Measurements from ENCODE around the gene RBM10.
"Not testable (repeated sequence)": the region's sequence is repeated elsewhere in the genome, so short reads cannot be mapped to it uniquely, and the experiment has no call there.

RBM10 gene, protein sequence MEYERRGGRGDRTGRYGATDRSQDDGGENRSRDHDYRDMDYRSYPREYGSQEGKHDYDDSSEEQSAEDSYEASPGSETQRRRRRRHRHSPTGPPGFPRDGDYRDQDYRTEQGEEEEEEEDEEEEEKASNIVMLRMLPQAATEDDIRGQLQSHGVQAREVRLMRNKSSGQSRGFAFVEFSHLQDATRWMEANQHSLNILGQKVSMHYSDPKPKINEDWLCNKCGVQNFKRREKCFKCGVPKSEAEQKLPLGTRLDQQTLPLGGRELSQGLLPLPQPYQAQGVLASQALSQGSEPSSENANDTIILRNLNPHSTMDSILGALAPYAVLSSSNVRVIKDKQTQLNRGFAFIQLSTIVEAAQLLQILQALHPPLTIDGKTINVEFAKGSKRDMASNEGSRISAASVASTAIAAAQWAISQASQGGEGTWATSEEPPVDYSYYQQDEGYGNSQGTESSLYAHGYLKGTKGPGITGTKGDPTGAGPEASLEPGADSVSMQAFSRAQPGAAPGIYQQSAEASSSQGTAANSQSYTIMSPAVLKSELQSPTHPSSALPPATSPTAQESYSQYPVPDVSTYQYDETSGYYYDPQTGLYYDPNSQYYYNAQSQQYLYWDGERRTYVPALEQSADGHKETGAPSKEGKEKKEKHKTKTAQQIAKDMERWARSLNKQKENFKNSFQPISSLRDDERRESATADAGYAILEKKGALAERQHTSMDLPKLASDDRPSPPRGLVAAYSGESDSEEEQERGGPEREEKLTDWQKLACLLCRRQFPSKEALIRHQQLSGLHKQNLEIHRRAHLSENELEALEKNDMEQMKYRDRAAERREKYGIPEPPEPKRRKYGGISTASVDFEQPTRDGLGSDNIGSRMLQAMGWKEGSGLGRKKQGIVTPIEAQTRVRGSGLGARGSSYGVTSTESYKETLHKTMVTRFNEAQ

DNA sequence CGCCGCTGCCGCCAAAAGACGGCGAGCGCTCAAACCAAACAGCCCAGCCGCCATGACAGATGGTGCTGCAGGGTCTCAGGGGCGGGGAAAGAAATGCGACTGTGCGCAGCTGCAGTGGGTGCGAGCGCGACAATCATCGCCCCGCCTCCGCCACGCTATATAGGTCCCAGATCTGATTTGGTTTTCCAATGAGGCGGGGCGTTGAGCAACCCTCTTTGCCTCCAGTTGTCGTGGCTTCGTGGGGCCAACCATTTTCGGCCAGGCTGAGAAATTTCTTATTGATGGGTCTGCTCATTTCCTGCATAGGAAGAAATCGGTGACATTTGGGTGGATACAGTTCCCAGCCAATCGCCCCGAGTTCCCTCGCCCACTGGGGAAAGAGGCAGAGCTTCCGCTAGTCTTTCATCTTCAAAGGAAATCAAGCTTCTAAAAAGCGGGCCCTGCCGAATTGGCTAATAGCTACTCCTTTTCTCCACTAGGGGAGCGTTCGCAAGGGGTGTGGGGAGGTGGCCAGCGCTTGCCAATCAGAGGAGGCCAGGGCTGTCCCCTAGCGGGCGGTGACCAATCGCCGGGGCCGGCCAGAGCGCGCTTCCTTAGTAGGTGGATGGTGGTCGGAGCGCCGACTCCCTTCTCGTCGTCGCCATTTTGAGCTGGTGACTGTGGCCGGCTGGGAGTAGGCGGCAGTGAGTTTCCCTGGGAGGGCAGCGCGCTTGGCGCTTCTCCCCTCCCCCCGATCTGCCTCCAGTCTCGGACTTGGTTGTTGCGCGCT lies at the start of gene RBM10, which contains the start of gene NDUFB11:
TSS of gene RBM10 (plus strand) at position 596 of the 769 bp plus-strand sequence. CDS start 2,261 bp downstream, outside the sequence.
TSS of gene NDUFB11 (minus strand) at position 77 of the 769 bp plus-strand sequence. CDS start at position 54, 23 bp downstream.
- DNase-seq (peak; percentile 87), ATAC-seq (peak; percentile 95)

DNA sequence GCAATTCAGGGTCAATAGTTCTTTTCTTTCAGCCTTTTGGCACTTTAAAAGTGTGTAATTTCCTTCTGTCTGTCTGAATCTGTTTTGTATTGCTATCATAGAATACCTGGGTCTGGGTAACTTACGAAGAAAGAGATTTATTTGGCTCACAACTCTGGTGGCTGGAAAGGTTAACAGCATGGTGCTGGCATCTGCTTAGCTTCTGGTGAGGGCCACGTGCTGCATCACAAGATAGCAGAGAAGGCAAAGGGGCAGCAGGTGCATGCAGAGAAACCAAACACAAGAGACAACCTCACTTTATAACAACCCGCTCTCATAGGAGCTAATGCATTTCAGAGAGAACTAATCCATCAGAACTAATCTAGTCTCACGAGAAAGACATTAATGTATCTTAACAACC lies 48.0 kb upstream of the RBM10 start:
- no peak for DNase-seq
- no peak for ATAC-seq

DNA sequence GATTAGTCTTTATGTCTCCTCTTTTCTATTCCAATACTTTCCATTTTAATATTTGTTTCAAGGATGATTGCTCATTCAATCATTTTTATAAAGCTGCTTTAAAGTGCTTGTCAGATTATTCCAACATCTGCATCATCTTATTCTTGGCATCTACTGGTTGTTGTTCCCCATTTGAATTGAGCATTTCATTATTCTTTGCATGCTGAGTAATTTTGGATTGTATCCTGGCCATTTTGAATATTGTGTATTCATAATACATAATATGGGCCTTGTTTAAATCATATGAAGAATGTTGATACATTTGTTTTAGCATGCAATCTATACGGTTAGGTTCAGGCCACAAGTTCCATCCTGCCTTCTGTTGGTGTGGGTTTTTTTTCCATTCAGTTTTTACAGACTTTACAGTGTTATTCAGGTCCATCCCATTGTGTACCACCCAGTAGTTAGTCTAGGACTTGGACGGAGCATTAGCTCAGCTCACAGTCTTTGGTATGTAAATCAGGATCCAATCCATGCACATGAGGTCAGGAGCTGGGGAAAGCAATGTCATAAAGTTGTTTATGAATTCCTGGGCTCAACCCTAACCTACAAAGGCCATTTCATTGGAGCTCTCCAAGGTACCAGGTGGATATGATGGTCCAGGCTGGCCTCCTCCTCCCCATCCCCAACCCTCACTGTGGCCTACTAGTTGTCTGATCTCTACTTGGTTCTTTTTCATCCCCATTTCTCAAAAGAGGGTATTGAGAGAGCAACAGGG lies 46.5 kb upstream of the RBM10 start:
- DNase-seq, result no peak

DNA sequence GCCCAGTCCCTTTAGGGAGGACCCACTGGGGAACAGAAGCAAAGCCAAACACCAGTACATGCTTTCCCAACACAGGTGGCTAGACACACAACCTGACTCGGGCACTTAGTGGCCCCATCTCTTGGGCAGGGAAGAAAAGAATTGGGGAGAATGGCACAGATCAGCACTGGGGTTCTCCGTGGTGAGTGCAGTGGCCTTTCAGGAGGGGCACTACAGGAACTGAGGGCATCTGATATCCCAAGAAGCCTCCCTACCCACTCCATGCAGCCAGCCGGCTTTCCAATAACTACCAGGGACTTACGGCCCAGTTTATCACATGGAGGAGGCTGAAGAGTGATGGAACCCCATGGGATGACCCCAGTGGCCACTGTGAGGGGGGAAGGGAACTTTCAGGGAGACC lies 43.8 kb upstream of the RBM10 start:
- no peak for ATAC-seq

More for the DNA sequence above, 46.5 kb upstream of the RBM10 start:
- no peak for ATAC-seq

DNA sequence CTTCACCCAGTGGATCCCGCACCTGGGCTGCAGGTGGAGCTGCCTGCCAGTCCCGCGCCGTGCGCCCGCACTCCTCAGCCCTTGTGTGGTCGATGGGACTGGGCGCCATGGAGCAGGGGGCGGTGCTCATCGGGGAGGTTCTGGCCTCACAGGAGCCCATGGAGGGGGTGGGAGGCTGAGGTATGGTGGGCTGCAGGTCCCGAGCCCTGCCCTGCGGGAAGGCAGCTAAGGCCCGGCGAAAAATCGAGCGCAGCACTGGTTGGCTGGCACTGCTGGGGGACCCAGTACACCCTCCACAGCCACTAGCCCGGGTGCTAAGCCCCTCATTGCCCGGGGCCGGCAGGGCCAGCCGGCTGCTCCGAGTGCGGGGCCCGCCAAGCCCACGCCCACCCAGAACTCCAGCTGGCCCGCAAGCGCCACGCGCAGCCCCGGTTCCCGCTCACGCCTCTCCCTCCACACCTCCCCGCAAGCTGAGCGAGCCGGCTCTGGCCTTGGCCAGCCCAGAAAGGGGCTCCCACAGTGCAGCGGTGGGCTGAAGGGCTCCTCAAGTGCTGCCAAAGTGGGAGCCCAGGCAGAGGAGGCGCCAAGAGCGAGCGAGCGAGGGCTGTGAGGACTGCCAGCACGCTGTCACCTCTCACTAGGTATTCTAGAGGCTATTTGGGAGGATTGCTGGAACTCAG lies 33.9 kb upstream of the RBM10 start:
- not testable (repeated sequence) for ATAC-seq, DNase-seq

More for the DNA sequence above, 43.8 kb upstream of the RBM10 start:
- no peak for DNase-seq

DNA sequence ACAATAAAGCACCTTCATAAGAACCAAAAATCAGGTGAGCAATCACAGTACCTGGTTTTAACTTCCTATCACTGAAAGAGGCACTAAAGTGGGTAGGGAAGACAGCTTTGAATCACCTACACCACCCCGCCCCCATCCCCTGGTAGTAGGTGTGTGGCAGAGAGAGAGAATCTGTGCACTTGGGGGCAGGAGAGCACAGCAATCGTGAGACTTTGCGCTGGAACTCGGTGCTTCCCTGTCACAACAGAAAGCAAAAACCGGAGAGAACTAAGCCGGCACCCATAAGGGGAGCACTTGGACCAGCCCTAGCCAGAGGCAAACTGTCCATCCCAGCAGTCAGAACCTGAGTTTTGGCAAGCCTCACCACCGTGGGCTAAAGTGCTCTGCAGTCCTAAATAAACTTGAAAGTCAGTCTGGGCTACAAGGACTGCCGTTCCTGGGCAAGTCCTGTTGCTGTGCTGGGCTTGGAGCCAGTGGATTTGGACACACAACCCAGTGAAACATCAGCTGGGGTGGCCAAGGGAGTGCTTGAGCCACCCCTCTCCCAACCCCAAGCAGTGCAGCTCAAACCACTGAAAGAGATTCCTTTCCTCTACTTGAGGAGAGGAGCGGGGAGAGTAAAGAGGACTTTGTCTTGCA lies 32.6 kb upstream of the RBM10 start:
- no peak for DNase-seq
- no peak for ATAC-seq

DNA sequence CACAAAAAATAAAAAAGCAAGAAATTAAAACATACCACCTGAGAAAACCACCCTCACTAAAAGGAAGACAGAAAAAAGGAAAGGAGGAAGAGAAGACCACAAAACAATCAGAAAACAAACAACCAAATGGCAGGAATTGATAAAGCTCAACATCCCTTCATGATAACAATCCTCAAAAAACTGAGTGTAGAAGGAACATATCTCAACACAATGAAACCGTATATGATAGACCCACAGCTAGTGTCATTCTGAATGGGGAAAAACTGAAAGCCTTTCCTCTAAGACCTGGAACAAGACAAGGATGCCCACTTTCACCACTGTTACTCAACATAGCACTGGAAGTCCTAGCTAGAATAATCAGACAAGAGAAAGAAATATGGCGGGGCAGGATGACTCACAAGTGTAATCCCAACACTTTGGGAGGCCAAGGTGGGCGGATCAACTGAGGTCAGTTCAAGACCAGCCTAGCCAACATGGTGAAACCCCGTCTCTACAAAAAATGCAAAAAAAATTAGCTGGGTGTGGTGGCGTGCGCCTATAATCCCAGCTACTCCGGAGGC lies 28.4 kb upstream of the RBM10 start:
- DNase-seq, ATAC-seq: not testable (repeated sequence)

DNA sequence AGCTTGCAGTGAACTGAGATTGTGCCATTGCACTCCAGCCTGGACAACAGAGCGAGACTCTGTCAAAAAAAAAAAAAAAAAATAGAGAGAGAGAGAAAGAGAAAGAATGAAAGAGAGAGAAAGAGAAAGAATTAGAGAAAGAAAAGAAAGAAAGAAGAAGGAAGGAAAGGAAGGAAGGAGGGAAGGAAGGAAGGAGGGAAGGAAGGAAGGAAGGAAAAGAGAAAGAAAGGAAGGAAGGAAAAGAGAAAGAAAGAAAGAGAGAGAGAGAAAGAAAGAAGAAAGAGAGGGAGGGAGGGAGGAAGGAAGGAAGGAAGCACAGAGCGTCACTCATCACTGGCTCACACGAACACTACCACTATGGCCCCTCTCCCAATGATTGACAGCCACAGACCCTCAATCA lies 20.6 kb upstream of the RBM10 start:
- DNase-seq, ATAC-seq: not testable (repeated sequence)

DNA sequence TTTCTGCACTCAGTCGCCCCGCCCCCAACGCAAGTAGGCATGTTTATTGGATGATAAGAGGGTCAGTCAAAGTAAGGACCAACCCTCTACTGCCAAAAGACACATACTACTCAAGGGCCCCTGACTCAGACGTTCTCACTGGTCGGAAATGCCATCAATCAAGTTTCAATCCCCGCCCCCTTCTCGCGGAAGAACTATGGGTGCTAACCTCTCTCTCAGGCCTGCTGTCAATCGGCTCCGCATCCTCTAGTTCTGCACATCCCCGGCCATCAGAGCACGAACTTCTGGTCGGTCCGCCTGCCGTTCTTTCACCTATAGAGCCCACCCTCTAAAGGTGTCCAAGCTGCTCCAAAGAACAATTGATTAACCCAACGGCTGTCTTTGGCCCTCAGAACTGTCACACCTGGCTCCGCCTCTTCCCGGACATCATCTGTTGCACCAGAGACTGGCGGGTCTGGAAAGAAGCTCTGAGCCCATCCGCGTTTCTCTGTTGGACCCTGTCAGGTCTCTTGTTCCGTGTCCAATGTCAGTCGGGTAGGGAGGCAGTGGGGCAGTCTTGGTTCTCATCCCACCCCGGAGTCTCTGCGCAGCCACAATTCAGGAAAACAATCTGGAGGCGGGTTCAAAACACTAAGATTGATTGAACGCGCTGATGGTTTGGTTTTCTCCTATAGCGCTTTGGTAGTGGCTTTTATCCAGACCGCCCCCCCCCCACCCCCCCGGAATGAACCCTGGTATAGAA lies 15.7 kb upstream of the RBM10 start:
- DNase-seq (peak; percentile 85), ATAC-seq (peak; percentile 99)

DNA sequence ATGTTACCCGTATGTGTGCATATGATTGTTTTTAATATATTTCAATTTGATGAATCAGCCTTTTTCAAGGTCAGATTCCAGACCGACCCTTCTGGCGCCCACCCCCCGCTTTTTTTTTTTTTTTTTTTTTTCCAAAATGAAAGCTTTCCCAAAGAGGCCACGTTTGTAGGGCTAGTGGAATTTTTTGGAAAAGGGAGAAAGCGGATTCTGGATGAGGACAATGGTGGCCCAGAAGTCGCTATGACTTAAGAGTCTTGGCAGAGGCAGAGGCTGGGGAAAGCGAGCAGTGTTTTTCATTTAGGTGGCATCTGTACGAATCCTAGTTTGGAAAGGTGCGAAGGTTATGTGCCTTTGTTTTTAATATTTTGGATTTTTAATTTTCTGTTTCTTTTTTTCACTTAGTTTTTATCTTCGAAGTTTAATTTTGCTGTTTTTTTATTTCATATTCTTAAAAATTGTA lies 15.1 kb upstream of the RBM10 start:
- DNase-seq (no peak), ATAC-seq (no peak)

DNA sequence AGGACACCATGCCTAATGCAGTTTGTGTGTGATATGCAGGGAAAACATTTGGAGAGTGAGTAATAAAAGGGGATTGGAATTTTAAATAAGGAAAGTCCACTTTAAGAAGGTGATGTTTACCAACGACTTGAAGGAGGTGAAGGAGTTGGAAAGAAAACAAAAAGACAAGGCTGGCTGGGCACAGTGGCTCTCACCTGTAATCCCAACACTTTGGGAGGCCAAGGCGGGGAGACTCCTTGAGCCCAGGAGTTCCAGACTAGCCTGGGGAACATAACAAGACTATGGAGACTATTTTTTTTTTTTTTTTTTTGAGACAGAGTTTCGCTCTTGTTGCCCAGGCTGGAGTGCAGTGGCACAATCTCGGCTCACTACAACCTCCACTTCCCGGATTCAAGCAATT lies 11.5 kb upstream of the RBM10 start:
- ATAC-seq (no peak), DNase-seq (no peak)

DNA sequence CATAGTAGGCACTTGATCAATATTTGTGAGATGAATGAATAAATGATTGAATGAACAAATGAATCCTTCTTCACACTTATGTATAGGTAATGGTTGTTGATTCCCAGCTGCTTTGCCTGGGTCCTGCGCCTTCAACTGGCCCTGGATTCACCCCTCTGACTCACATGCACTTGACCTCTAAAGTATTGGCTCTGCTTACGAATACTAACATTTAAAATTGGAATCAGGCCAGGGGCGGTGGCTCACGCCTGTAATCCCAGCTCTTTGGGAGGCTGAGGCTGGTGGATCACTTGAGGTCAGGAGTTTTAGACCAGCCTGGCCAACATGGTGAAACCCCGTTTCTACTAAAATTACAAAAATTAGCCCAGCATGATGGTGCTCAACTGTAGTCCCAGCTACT lies 9.4 kb upstream of the RBM10 start:
- not testable (repeated sequence) for DNase-seq, ATAC-seq

DNA sequence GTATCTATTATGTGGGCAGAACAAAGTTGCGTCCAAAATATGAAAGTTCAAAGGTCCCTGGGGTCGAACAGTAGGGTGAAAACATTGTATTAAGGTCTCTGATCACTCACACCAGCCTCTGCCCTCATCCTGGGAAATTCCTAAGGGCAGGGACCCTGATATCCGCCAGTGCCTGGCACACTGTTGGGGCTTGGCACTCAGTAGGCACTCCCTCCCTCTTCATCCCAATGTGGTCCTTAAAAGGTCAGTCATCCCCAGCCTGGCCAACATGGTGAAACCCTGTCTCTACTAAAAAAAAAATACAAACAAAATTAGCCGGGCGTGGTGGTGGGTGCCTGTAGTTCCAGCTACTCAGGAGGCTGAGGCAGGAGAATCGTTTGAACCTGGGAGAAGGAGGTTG lies 6.8 kb upstream of the RBM10 start:
- DNase-seq (no peak), ATAC-seq (no peak)

DNA sequence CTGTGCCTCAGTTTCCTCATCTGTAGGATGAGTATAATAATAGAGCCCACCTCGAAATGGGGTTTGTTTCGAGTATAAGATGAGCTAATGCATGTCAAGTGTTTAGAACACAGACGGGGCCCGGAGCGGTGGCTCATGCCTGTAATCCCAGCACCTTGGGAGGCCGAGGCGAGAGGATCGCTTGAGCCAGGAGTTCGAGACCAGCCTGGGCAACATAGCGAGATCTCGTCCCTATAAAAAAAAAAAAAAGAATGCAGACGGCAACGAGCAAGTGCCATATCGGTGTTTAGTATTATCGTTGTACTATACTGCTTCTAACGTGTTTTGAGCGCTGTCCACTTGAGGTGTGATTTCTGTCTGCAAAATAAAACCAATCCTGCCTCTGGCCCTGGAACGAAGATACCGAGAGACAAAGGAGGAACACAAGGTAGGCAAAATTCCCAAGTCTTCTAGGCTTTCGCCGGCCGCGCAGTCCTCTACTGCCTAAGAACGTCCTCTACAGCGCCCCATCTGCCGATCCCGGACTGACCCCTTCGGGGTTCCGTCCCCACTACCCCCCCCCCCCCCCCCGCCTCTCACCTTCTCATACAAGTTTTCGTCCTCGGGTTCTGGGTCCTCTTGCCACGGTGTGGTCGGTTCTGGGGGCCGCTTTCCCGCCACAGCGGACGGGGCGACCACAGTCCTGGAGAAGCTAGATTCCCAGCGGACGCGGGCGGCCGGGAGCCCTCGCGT lies 961 bp upstream of the RBM10 start:
- ATAC-seq (no peak), DNase-seq (peak; percentile 26)

DNA sequence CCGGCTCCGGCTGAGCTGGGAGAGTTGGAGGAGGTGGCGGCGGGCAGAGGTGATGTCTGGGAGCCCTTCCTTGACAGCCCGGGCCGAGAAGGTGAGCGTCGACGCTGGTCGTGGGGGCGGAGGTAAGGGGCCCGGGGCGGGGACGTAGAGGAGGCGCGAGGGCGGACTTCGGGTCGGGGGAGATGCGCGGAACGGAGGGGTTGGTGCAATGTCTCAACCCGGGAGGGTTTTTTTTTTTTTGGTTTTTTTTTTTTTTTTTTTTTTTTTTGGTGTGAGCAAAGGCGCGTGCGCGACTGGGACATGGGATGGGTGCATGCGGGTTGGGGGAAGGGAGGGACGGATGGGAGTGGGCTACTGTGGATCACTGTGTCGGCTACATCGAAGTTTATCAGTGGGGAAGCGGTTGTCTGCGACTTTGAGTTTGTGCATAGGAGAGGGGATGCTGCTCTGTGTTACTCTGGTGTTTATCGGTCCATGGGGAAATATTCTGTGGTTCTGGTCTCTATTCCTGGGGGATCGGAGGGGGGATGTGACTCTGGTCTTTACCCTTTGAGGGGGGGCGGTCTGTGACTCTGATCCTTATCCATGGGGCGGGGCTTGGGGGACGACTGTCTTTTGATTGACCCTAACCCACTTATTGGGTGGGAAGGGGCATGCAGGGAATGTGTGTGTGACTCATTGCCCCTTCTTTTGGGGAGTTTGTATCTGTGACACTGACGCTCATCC lies 537 bp downstream of the RBM10 start:
- DNase-seq (no peak), ATAC-seq (peak; percentile 32)

DNA sequence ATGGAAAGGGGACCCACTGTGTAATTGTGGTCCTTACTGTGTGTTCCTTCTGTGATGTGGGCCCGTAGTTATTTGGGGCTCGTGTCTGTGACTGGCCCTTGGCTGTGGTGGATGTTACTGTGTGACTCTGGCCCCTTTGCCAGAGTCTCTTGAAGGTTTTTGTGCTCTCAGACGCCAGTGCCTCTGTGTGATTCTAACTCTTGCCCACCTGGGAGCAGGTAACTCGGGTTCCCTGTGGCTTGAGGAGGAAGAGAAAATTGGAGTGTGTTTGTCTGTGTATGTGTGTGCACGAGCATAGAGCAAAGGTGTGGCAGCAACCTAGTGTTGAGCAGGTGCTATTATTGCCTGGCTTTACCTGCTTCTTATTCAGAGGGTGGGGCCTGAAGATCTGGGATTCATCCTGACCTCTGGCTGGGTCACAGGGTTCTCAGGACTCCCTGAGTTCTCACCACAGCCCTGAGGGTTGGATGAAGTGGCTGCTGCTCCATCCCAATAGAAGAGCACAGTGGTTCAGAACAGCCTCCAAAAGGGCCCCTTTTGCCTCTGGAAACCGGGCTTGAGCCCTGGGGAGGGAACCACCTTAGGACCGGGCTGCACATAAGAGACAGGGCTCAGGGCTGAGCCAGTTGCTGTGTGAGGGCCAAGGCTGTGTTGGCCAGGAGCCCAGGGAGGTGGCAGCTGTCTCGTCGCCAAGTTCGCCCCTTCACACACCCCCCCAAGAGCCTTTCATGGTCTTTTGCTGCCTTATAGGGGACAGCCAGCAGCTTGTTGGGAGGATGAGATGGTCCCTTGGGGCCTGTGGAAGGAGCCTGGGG lies 1.3 kb downstream of the RBM10 start:
- DNase-seq, result no peak
- no peak for ATAC-seq

All from stimulated activated naive CD8-positive, alpha-beta T cell treated with anti-CD3 and anti-CD28 coated beads, Interleukin-15, Interleukin-2, amounts not matched to agents 100 U/mL and 50 U/mL, for 24 hours (primary cell).